Prostate gland (tissue), 2 donors: ENCODE measurements around the gene BIRC5. TPM values are rescaled to one million over a fixed set of nuclear protein-coding genes. Genes with fewer than 3 reads are reported as not detected.

Experiments used
- DNase-seq: peaks from one replicate; pipeline ENCODE4 v3.0.0-alpha.2; 2019; ENCODE audit warnings: low spot score
- H3K27ac ChIP-seq, 2 donors: fragments of 200-600 bp; sonication (generic); 2 replicates each; pipeline ENCODE4 v1.5.1; 2017 to 2019
- H3K27me3 ChIP-seq: fragments of 200-600 bp; sonication (generic); replicated peaks from 2 replicates; pipeline ENCODE4 v1.5.1; 2019; ENCODE audit not compliant: insufficient read depth
- H3K36me3 ChIP-seq, 2 donors: fragments of 200-600 bp; sonication (generic); 1 replicate in 1 of 2; 2 replicates in 1 of 2; pipeline versions ENCODE4 v1.5.1 to v1.8.1; 2017 to 2019
- H3K4me1 ChIP-seq: fragments of 200-600 bp; sonication (generic); replicated peaks from 2 replicates; pipeline ENCODE4 v1.5.1; 2019
- H3K4me3 ChIP-seq, 2 donors: fragments of 200-600 bp; sonication (generic); 2 replicates each; pipeline ENCODE4 v1.5.1; 2017 to 2019
- H3K9me3 ChIP-seq: fragments of 200-600 bp; sonication (generic); 2 replicates; pipeline ENCODE4 v1.5.1; 2017
- POLR2A ChIP-seq: fragments of 450-650 bp; IDR thresholded peaks from one replicate; pipeline ENCODE4 v1.6.1; 2016; ENCODE audit warnings: antibody characterized with exemption, mild to moderate bottlenecking
- POLR2AphosphoS5 ChIP-seq: sonication (generic); formaldehyde crosslinking; IDR thresholded peaks from one replicate; pipeline ENCODE4 v1.6.1; 2017; ENCODE audit warnings: antibody characterized with exemption
- WGBS: methylation state at CpG from one replicate; pipeline ENCODE4 v1.1.5; 2018; 5-methylcytosine and 5-hydroxymethylcytosine counted together
- intact Hi-C: fragments of 100-400 bp; cut with DNase I; formaldehyde crosslinking; loops from one replicate; pipeline ENCODE4 v1.14.2; 2022
- total RNA-seq, 2 donors: library from RNA; depleted of rRNA; stranded (reverse); fragments of >200 nt; gene quantifications; one replicate each; pipeline ENCODE4 v1.1.0, GENCODE V29; 2016
- TF ChIP-seq, protein P1 (sequence below), 4 experiments: fragments of 200-600 bp in 2 of 4; fragments of 450-650 bp in 2 of 4; sonication (generic) in 2 of 4; IDR thresholded peaks; 1 replicate in 3 of 4; 2 replicates in 1 of 4; pipeline ENCODE4 v1.5.1; 2016 to 2019; ENCODE audit warnings: antibody characterized with exemption in 4 of 4, mild to moderate bottlenecking in 2 of 4, moderate library complexity in 2 of 4

The BIRC5 gene
- total RNA-seq, 2 donors from 2014 or later: 4.6 to 7.0 TPM

DNA sequence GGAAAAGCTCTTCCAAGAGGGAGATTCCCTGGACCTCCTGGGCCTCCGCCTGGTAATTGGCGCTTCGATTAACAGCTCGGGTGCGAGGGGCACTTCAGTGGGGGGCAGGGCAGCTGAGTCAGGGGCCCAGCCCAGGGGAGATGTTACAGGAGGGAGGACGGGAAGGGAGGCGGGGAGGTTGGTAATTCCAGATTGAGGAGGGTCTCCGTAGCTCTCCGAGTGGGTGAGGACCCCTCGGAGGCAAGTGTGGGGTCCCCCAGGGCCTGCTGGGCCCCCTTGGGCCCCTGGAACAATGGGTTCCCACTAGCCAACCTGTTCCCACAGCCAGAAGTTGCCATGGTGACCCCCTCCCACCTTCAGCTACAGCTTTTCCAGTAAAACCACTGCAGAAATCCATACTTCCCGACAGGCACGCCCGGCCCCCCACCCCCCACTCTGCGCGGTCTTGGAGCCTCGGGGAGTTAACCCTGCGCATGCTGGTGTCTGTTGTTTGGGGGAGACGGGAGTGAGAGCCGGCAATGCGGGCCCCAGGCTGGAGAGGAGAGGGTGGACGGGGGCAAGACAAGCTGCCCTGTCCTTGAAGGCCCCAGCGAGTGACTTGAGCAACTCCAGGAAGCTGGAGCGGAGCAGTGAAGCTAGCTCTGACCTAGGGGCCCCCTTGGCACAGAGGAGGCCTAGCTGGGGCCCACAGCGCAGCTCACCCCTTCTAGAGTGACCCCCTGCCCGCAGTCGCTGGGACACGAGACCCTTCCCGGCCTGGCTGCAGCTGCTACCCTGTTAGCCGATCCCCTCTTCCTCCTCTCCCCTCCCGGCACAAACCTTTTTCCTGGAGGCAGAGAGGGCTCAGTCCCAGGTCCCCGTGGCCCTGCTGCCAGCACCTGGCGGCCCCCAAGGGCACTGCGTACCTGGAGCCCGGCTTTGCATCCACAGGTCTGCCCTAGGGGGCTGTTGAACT, 55.2 kb downstream of the BIRC5 start:
- DNase-seq: no peak
- no peak for TF ChIP-seq POLR2A
- TF ChIP-seq, protein P1, sequence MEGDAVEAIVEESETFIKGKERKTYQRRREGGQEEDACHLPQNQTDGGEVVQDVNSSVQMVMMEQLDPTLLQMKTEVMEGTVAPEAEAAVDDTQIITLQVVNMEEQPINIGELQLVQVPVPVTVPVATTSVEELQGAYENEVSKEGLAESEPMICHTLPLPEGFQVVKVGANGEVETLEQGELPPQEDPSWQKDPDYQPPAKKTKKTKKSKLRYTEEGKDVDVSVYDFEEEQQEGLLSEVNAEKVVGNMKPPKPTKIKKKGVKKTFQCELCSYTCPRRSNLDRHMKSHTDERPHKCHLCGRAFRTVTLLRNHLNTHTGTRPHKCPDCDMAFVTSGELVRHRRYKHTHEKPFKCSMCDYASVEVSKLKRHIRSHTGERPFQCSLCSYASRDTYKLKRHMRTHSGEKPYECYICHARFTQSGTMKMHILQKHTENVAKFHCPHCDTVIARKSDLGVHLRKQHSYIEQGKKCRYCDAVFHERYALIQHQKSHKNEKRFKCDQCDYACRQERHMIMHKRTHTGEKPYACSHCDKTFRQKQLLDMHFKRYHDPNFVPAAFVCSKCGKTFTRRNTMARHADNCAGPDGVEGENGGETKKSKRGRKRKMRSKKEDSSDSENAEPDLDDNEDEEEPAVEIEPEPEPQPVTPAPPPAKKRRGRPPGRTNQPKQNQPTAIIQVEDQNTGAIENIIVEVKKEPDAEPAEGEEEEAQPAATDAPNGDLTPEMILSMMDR (IDR thresholded peaks at IDR 0.05): no peak
- WGBS: 49% methylated on average over 34 of the region's 34 CpGs
- Histone ChIP-seq H3K27me3 (no peaks in the 10 kb centered on the region), H3K36me3 (no peaks in the 10 kb centered on the region), H3K4me1 (no peaks in the 10 kb centered on the region), H3K4me3 (no peak overlapping the region), H3K27ac (no peak overlapping the region), H3K9me3 (no peaks in the 10 kb centered on the region)
- intact Hi-C loops: no loop called here

DNA sequence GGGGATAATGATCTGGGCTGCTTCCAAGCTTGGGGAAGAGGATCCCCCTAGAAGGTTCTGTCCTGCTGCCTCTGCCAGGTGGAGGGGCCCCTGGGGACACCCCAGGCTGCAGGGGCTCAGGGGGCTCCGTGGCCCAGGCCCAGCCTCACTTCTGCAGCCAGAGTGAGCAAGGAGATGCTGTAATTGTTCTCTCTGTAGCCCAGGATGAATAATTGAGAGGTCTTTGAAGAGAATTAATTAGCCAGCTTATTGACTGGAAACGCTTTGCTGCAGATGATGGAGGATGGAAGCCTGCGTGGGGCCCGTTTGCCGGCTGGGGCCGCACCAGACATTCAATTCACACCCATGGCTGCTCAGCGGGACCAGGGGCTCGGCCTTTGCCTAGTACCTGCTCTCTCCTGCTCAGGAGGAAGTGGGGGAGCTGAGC, 55.9 kb downstream of the BIRC5 start:
- no peak for DNase-seq
- Histone ChIP-seq H3K27ac (no peak overlapping the region), H3K27me3 (no peaks in the 10 kb centered on the region), H3K9me3 (no peaks in the 10 kb centered on the region), H3K4me3 (no peak overlapping the region), H3K4me1 (no peaks in the 10 kb centered on the region), H3K36me3 (no peaks in the 10 kb centered on the region)
- no peak for TF ChIP-seq POLR2AphosphoS5
- TF ChIP-seq, protein P1 (IDR thresholded peaks at IDR 0.05): no peak
- no peak for TF ChIP-seq POLR2A
- 95% methylated on average over 8 of the region's 8 CpGs for WGBS
- intact Hi-C loops: no loop called here

DNA sequence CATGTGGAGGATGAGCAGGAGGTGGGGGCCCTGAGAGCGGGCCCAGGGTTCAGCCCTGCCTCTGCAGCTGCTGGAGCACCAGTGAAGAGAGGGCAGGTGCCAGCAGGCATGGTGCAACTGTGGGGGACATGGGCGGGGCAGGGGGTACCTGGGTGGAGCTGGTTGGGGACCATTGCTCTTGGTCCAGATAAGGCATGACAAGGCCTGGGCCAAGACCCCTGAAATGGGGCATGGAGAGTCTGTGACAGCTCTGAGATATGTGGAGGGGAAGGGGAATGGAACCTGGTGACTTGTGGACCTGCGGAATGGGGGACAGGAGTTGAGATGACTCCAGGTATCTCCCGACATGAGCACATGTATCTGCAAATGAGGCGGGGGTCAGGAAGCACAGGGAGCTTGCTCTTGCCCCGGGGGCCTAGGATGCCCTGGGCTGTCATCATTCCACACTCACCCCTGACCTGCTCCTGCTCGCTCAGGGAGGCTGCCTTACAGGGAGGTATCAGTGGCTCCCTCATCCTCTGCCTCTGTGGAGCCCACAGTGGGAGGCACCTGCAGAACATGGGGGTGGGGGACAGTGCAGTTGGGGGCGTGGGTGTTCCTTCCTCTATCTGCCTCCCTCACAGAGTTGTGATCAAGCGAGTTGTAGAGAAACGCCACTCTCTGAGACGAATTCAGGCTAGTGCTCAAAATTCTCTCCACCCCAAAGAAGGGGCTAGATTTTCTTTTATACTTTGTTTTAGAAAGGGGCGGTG, 57.5 kb downstream of the BIRC5 start:
- H3K27me3 ChIP-seq: no peaks in the 10 kb centered on the region
- TF ChIP-seq, protein P1 (IDR thresholded peaks at IDR 0.05): no peak
- no peak for TF ChIP-seq POLR2A
- no peak for DNase-seq
- H3K4me3 ChIP-seq: no peak overlapping the region
- no peak overlapping the region for H3K27ac ChIP-seq
- H3K4me1 ChIP-seq: no peaks in the 10 kb centered on the region
- no peaks in the 10 kb centered on the region for H3K36me3 ChIP-seq
- intact Hi-C loops: no loop called here
- 75% methylated on average over 12 of the region's 12 CpGs for WGBS
- H3K9me3 ChIP-seq: no peaks in the 10 kb centered on the region

DNA sequence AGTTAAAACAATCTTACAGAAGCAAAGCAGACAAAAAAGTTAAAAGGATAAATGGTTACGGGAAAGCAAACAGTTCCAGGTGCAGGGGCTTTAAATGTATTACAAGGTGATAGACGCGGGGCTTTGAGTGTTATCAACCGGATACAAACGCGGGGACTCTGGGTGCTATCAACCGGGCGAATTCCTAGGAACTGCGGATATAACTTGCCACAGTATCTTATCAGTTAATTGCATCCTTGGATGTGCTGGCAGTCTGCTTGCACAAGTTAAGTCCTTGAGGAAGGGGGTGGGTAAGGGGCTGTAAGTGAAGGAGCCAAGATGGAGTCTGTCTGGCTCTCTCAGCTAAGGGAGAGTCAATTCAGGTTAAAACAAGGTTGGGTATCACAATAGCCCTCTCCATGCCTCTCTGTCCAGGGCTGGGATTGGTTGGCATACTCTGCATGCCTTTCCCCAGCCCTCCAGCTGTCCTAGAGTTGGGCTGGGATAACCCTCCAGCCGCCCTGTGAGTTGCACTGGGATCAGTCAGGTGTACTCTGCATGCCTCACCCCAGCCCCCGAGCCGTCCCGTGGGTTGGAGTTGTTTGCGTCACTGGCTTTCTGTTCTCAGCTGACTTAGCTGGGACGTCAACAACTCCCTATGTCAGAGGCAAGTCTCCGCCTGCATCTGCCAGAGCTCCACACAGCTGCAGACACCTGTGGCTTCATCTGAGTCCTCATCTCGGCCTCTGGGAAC, 58.3 kb downstream of the BIRC5 start:
- TF ChIP-seq POLR2AphosphoS5: peak; percentile 90
- TF ChIP-seq, protein P1 (IDR thresholded peaks at IDR 0.05): no peak
- TF ChIP-seq POLR2A: peak; percentile 59
- peak overlapping the region; percentile 41 to 66 for H3K27ac ChIP-seq

More for the DNA sequence above, 58.3 kb downstream of the BIRC5 start:
- H3K4me3 ChIP-seq: peak overlapping the region in 1 of 2 donors; percentile 5
- no peaks in the 10 kb centered on the region for H3K4me1 ChIP-seq
- no peaks in the 10 kb centered on the region for H3K27me3 ChIP-seq
- WGBS: 24% methylated on average over 17 of the region's 17 CpGs
- intact Hi-C loops: no loop called here
- no peaks in the 10 kb centered on the region for H3K9me3 ChIP-seq
- DNase-seq: peak; percentile 77
- H3K36me3 ChIP-seq: no peaks in the 10 kb centered on the region
